Measurements from ENCODE around the gene HIGD1A. TPM values are rescaled to one million over a fixed set of nuclear protein-coding genes. Genes with fewer than 3 reads are reported as not detected.

Gene HIGD1A
- total RNA-seq, 1 experiment from 2014 or later: 77.6 TPM

GRCh38 chr3:42736081-42736480 is 68.2 kb downstream of the HIGD1A start:
- Histone ChIP-seq H3K18ac (ENCODE audit: insufficient read length, low read depth, low read length) (no peak overlapping the region), H3K4me2 (ENCODE audit: insufficient read depth, insufficient read length, low read length) (no peak overlapping the region), H4K20me1 (ENCODE audit: control insufficient read depth, insufficient read depth, insufficient read length) (no peaks in the 10 kb centered on the region), H3K23me2 (ENCODE audit: insufficient read length, low read depth, low read length, poor library complexity, severe bottlenecking) (no peaks in the 10 kb centered on the region), H2BK12ac (ENCODE audit: insufficient read length, low read depth, low read length) (no peak overlapping the region), H4K8ac (replicated peaks; ENCODE audit: insufficient read length, low read depth, low read length) (no peak overlapping the region), H3K4ac (ENCODE audit: low read depth, low read length) (no peak overlapping the region), H2BK120ac (ENCODE audit: low read depth, low read length, poor library complexity, severe bottlenecking) (no peak overlapping the region), H2BK20ac (ENCODE audit: low read depth, low read length, poor library complexity, severe bottlenecking) (no peak overlapping the region), H3K9ac (ENCODE audit: extremely low read depth, insufficient read length, low read length) (no peak overlapping the region), H3T11ph (ENCODE audit: low read length) (no peak overlapping the region), H2BK15ac (ENCODE audit: low read depth, low read length) (no peak overlapping the region), H3K4me1 (ENCODE audit: insufficient read depth, low read length) (peaks cover 9% of the 10 kb centered on the region; the same call in 1 of the 2 replicates), H3K14ac (ENCODE audit: insufficient read depth, low read length) (no peak overlapping the region), H3K23ac (ENCODE audit: insufficient read length, low read depth, low read length) (no peak overlapping the region), H2BK5ac (ENCODE audit: insufficient read length, low read length) (no peak overlapping the region), H4K91ac (ENCODE audit: insufficient read length, low read depth, low read length) (no peak overlapping the region), H2AFZ (ENCODE audit: low read length) (no peak overlapping the region), H2AK5ac (ENCODE audit: insufficient read length, low read length) (no peak overlapping the region), H3K9me3 (ENCODE audit: control insufficient read depth, low read depth, low read length) (no peaks in the 10 kb centered on the region), H3K79me2 (ENCODE audit: insufficient read depth, low read length) (no peaks in the 10 kb centered on the region), H3K79me1 (ENCODE audit: insufficient read depth, low read depth, low read length, poor library complexity, severe bottlenecking) (no peaks in the 10 kb centered on the region), H3K27ac (ENCODE audit: insufficient read length, low read depth, low read length) (no peak overlapping the region), H4K5ac (ENCODE audit: insufficient read length, low read depth, low read length) (no peak overlapping the region), H3K56ac (ENCODE audit: insufficient read length, low read depth, low read length) (no peak overlapping the region), H3K27me3 (ENCODE audit: insufficient read depth, low read length) (no peaks in the 10 kb centered on the region)
- no CpG with 5 or more reads among the region's 1 CpG for WGBS (ENCODE audit: extremely low coverage, insufficient read length, low lambda C conversion rate)
- Mint-ChIP-seq H3K27me3 (ENCODE audit: low read depth) (peaks cover 2% of the 10 kb centered on the region), H3K27ac (peak overlapping the region in 2 of 3 experiments; percentile 23 to 51; a peak in 2 of 7 replicates), H3K4me1 (peaks cover 51 to 54% of the 10 kb centered on the region in 2 experiments), H3K4me3 (no peak overlapping the region), H3K9me3 (peaks cover 0 to 3% of the 10 kb centered on the region in 2 experiments; a peak in 2 of 5 replicates), H3K36me3 (ENCODE audit: insufficient read depth in 1 of 3, low read depth in 3 of 3) (no peaks in the 10 kb centered on the region)
- TF ChIP-seq CTCF (conservative IDR thresholded peaks at IDR 0.05): no peak
- DNase-seq: peak; percentile 50
